PC-9 (cell line): ENCODE data around the gene KRTAP5-6. TPM values are rescaled to one million over a fixed set of nuclear protein-coding genes. Genes with fewer than 3 reads are reported as not detected.

Experiments used
- BruUV-seq: library from RNA; stranded (reverse); fragments of 400-500 nt; replicated peaks from 2 replicates; lab custom pipeline; 2021; lab: Mats Ljungman, UMichigan
- CTCF ChIA-PET: fragments of 300-600 bp; sonication (Branson Sonifier 250); formaldehyde crosslinking; loops from one replicate; lab custom pipeline; 2022; ENCODE audit warnings: antibody characterized with exemption; lab: Charles Lee
- POLR2A ChIA-PET: fragments of 300-600 bp; sonication (Branson Sonifier 250); formaldehyde crosslinking; loops from one replicate; lab custom pipeline; 2022; ENCODE audit warnings: antibody characterized with exemption; ENCODE audit not compliant: unreplicated experiment; lab: Charles Lee
- DNase-seq, 2 experiments: peaks; one replicate each; pipeline versions ENCODE4 v3.0.0 to v3.0.0-alpha.2; 2015 to 2022; ENCODE audit warnings: mixed read lengths in 1 of 2
- H2AFZ ChIP-seq: fragments of 200-600 bp; sonication (generic); 2 replicates; pipeline ENCODE4 v1.8.1; 2017; ENCODE audit warnings: antibody characterized with exemption
- H3F3A ChIP-seq: fragments of 200-600 bp; sonication (generic); 2 replicates; pipeline ENCODE4 v1.8.1; 2017; ENCODE audit warnings: antibody characterized with exemption, mild to moderate bottlenecking, low read depth; ENCODE audit not compliant: insufficient read depth
- H3K27ac ChIP-seq: fragments of 200-600 bp; sonication (generic); 2 replicates; pipeline ENCODE4 v1.6.1; 2016; ENCODE audit warnings: mixed run types
- H3K27me3 ChIP-seq: fragments of 200-600 bp; sonication (generic); 2 replicates; pipeline ENCODE4 v1.6.1; 2016; ENCODE audit warnings: low read depth, mixed run types; ENCODE audit not compliant: insufficient read depth
- H3K36me3 ChIP-seq: fragments of 200-600 bp; sonication (generic); 2 replicates; pipeline ENCODE4 v1.6.1; 2016; ENCODE audit warnings: low read depth, mixed run types
- H3K4me1 ChIP-seq: fragments of 200-600 bp; sonication (generic); replicated peaks from 2 replicates; pipeline ENCODE4 v1.6.1; 2016; ENCODE audit warnings: mixed run types; ENCODE audit not compliant: insufficient read depth
- H3K4me2 ChIP-seq: fragments of 200-600 bp; sonication (generic); 2 replicates; pipeline ENCODE4 v1.6.1; 2017; ENCODE audit warnings: mixed run types
- H3K4me3 ChIP-seq: fragments of 200-600 bp; sonication (generic); 2 replicates; pipeline ENCODE4 v1.6.1; 2016; ENCODE audit warnings: mixed run types
- H3K79me2 ChIP-seq: fragments of 200-600 bp; sonication (generic); 2 replicates; pipeline ENCODE4 v1.6.1; 2017; ENCODE audit warnings: low read depth, mixed run types
- H3K9me2 ChIP-seq: fragments of 200-600 bp; sonication (generic); 2 replicates; pipeline ENCODE4 v1.8.1; 2017; ENCODE audit warnings: mild to moderate bottlenecking; ENCODE audit not compliant: insufficient read depth
- H3K9me3 ChIP-seq: fragments of 200-600 bp; sonication (generic); 2 replicates; pipeline ENCODE4 v1.8.1; 2016; ENCODE audit warnings: low read depth; ENCODE audit not compliant: insufficient read depth
- H4K20me1 ChIP-seq: fragments of 200-600 bp; sonication (generic); 2 replicates; pipeline ENCODE4 v1.8.1; 2017; ENCODE audit not compliant: insufficient read depth
- EZH2 ChIP-seq: fragments of 200-600 bp; sonication (generic); IDR thresholded peaks from 2 replicates; pipeline ENCODE4 v1.8.0; 2017; ENCODE audit warnings: antibody characterized with exemption, low read depth
- intact Hi-C: fragments of 100-400 bp; cut with micrococcal nuclease; formaldehyde crosslinking; loops from one replicate; pipeline ENCODE4 v1.10.0; 2022; ENCODE audit not compliant: unreplicated experiment
- total RNA-seq: library from RNA; stranded (reverse); gene quantifications from 2 replicates; pipeline ENCODE4 v1.2.3, GENCODE V29; 2021
- TF ChIP-seq, protein P1 (sequence below): fragments of 200-600 bp; sonication (generic); conservative IDR thresholded peaks from 2 replicates; pipeline ENCODE4 v1.6.1; 2017; ENCODE audit warnings: mixed run types, antibody characterized with exemption, mild to moderate bottlenecking, moderate library complexity

KRTAP5-6 gene
- total RNA-seq, 1 experiment from 2014 or later: not detected

- Histone ChIP-seq H3K36me3 (no peaks in the 10 kb centered on the region), H3K27me3 (peaks cover 20% of the 10 kb centered on the region; the same call in 1 of the 2 replicates), H3K79me2 (no peaks in the 10 kb centered on the region), H3K4me2 (no peak overlapping the region), H3K27ac (no peak overlapping the region), H4K20me1 (no peaks in the 10 kb centered on the region), H3F3A (peaks cover 10% of the 10 kb centered on the region; the same call in 1 of the 2 replicates), H2AFZ (no peak overlapping the region), H3K4me3 (no peak overlapping the region), H3K9me2 (no peaks in the 10 kb centered on the region), H3K9me3 (no peaks in the 10 kb centered on the region), H3K4me1 (no peaks in the 10 kb centered on the region)
- ChIA-PET CTCF (no interaction called here), POLR2A (no interaction called here)
- TF ChIP-seq EZH2: no peak
- TF ChIP-seq, protein P1, sequence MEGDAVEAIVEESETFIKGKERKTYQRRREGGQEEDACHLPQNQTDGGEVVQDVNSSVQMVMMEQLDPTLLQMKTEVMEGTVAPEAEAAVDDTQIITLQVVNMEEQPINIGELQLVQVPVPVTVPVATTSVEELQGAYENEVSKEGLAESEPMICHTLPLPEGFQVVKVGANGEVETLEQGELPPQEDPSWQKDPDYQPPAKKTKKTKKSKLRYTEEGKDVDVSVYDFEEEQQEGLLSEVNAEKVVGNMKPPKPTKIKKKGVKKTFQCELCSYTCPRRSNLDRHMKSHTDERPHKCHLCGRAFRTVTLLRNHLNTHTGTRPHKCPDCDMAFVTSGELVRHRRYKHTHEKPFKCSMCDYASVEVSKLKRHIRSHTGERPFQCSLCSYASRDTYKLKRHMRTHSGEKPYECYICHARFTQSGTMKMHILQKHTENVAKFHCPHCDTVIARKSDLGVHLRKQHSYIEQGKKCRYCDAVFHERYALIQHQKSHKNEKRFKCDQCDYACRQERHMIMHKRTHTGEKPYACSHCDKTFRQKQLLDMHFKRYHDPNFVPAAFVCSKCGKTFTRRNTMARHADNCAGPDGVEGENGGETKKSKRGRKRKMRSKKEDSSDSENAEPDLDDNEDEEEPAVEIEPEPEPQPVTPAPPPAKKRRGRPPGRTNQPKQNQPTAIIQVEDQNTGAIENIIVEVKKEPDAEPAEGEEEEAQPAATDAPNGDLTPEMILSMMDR: no peak
- intact Hi-C loops: no loop called here
- no peak for DNase-seq
- no TSS peak for BruUV-seq
Measured at GRCh38 chr11:1733716-1734640, 37.0 kb downstream of the KRTAP5-6 start.

GRCh38 chr11:1734641-1735081, 37.7 kb downstream of the KRTAP5-6 start:
- Histone ChIP-seq H3K27ac (no peak overlapping the region), H3K9me3 (no peaks in the 10 kb centered on the region), H3F3A (peaks cover 10% of the 10 kb centered on the region; the same call in 1 of the 2 replicates), H3K4me1 (no peaks in the 10 kb centered on the region), H3K36me3 (no peaks in the 10 kb centered on the region), H3K27me3 (peaks cover 16% of the 10 kb centered on the region; the same call in 1 of the 2 replicates), H3K4me2 (no peak overlapping the region), H2AFZ (no peak overlapping the region), H3K79me2 (no peaks in the 10 kb centered on the region), H4K20me1 (no peaks in the 10 kb centered on the region), H3K4me3 (no peak overlapping the region), H3K9me2 (no peaks in the 10 kb centered on the region)
- ChIA-PET POLR2A (no interaction called here), CTCF (no interaction called here)
- intact Hi-C loops: no loop called here
- DNase-seq: no peak
- no TSS peak for BruUV-seq
- TF ChIP-seq, protein P1: no peak
- TF ChIP-seq EZH2: no peak

GRCh38 chr11:1735271-1735670, 38.3 kb downstream of the KRTAP5-6 start:
- Histone ChIP-seq H3F3A (peaks cover 10% of the 10 kb centered on the region; the same call in 1 of the 2 replicates), H3K4me2 (no peak overlapping the region), H3K4me1 (no peaks in the 10 kb centered on the region), H4K20me1 (no peaks in the 10 kb centered on the region), H3K36me3 (no peaks in the 10 kb centered on the region), H3K79me2 (no peaks in the 10 kb centered on the region), H3K4me3 (no peak overlapping the region), H3K27me3 (peaks cover 15% of the 10 kb centered on the region; the same call in 1 of the 2 replicates), H3K9me3 (no peaks in the 10 kb centered on the region), H2AFZ (no peak overlapping the region), H3K27ac (no peak overlapping the region), H3K9me2 (no peaks in the 10 kb centered on the region)
- intact Hi-C loops: no loop called here
- TF ChIP-seq, protein P1: no peak
- TF ChIP-seq EZH2: no peak
- POLR2A ChIA-PET: no interaction called here
- CTCF ChIA-PET: no interaction called here
- no TSS peak for BruUV-seq
- DNase-seq: no peak
